Smooth muscle cell (in vitro differentiated cells): ENCODE results near the gene SLTM. TPM values are rescaled to one million over a fixed set of nuclear protein-coding genes. Genes with fewer than 3 reads are reported as not detected.
"Not testable (repeated sequence)": the region's sequence is repeated elsewhere in the genome, so short reads cannot be mapped to it uniquely, and the experiment has no call there.

ENCODE experiments used
- DNase-seq: peaks from one replicate; lab custom pipeline; 2025; ENCODE audit not compliant: unreplicated experiment; lab: John Stamatoyannopoulos, UW
- H2AFZ ChIP-seq: fragments of 200-600 bp; sonication (generic); 2 replicates; pipeline ENCODE4 v1.6.0; 2016; ENCODE audit warnings: antibody characterized with exemption, low read depth, mild to moderate bottlenecking
- H3F3A ChIP-seq: fragments of 200-600 bp; sonication (generic); 2 replicates; pipeline ENCODE4 v1.6.0; 2017; ENCODE audit warnings: antibody characterized with exemption, low read depth
- H3K27ac ChIP-seq: fragments of 200-600 bp; sonication (generic); 2 replicates; pipeline ENCODE4 v1.5.1; 2016; ENCODE audit warnings: low read depth, mild to moderate bottlenecking
- H3K27me3 ChIP-seq: fragments of 200-600 bp; sonication (generic); 2 replicates; pipeline ENCODE4 v1.6.1; 2016; ENCODE audit warnings: low read depth, mild to moderate bottlenecking
- H3K36me3 ChIP-seq: fragments of 200-600 bp; sonication (generic); 2 replicates; pipeline ENCODE4 v1.5.1; 2016; ENCODE audit warnings: low read depth
- H3K4me1 ChIP-seq: fragments of 200-600 bp; sonication (generic); 2 replicates; pipeline ENCODE4 v1.5.1; 2016; ENCODE audit warnings: low read depth
- H3K4me2 ChIP-seq: fragments of 200-600 bp; sonication (generic); 2 replicates; pipeline ENCODE4 v1.6.0; 2016; ENCODE audit warnings: mild to moderate bottlenecking
- H3K4me3 ChIP-seq: fragments of 200-600 bp; sonication (generic); 2 replicates; pipeline ENCODE4 v1.5.1; 2016; ENCODE audit warnings: mild to moderate bottlenecking
- H3K79me2 ChIP-seq: fragments of 200-600 bp; sonication (generic); 2 replicates; pipeline ENCODE4 v1.6.0; 2016; ENCODE audit warnings: low read depth, mild to moderate bottlenecking
- H3K9ac ChIP-seq: fragments of 200-600 bp; sonication (generic); 2 replicates; pipeline ENCODE4 v1.6.0; 2016; ENCODE audit warnings: low read depth
- H3K9me3 ChIP-seq: fragments of 200-600 bp; sonication (generic); replicated peaks from 2 replicates; pipeline ENCODE4 v1.5.1; 2016; ENCODE audit warnings: low read depth
- H4K20me1 ChIP-seq: fragments of 200-600 bp; sonication (generic); 2 replicates; pipeline ENCODE4 v1.6.0; 2016; ENCODE audit warnings: low read depth
- WGBS: methylation state at CpG from one replicate; pipeline ENCODE4 v1.1.7; 2016; ENCODE audit warnings: low lambda C conversion rate; 5-methylcytosine and 5-hydroxymethylcytosine counted together
- polyA plus RNA-seq: library from polyadenylated mRNA; unstranded; fragments of >200 nt; fragmentation: Nextera tagmentation; extraction: Ambion mirVana; gene quantifications from 2 replicates; pipeline ENCODE4 v1.2.1, GENCODE V29; 2016
- total RNA-seq: library from RNA; depleted of rRNA; stranded (reverse); fragments of >200 nt; gene quantifications from 2 replicates; pipeline ENCODE4 v1.2.3, GENCODE V29; 2014
- TF ChIP-seq, protein P1 (sequence below): fragments of 200-600 bp; sonication (generic); IDR thresholded peaks from 2 replicates; pipeline ENCODE4 v1.5.1; 2017; ENCODE audit warnings: borderline replicate concordance, mild to moderate bottlenecking, antibody characterized with exemption; ENCODE audit not compliant: insufficient read depth, poor library complexity, severe bottlenecking

The SLTM gene
- total and polyA plus RNA-seq, 2 experiments from 2014 or later: 43.8 to 56.8 TPM

DNA sequence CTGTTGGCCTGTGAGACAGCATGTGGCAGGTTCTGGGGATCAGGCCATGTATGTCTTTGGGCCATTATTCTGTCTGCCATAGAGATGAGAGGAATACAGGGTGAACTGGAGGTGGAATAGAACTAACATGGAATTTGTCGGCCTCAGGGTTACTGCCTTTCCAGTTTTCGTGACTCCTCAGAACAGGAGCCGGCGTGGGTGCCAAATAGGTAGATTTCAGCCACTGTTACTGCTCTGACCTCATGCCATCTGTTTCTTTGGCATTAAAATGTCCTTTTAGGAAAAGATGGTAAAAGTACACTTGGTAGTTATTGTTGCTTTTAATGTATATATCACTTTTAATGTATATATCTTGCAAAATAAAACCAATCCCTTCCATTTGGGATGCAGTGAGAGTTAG, 65.6 kb downstream of the SLTM start:
- Histone ChIP-seq H3K27ac (no peak overlapping the region), H3K4me1 (no peaks in the 10 kb centered on the region), H3K9me3 (no peaks in the 10 kb centered on the region), H2AFZ (no peak overlapping the region), H3K9ac (no peak overlapping the region), H4K20me1 (no peaks in the 10 kb centered on the region), H3K36me3 (no peaks in the 10 kb centered on the region), H3K4me2 (no peak overlapping the region), H3K79me2 (no peaks in the 10 kb centered on the region), H3K27me3 (no peaks in the 10 kb centered on the region), H3K4me3 (no peak overlapping the region), H3F3A (no peaks in the 10 kb centered on the region)
- WGBS: 98% methylated on average over 4 of the region's 4 CpGs
- TF ChIP-seq, protein P1, sequence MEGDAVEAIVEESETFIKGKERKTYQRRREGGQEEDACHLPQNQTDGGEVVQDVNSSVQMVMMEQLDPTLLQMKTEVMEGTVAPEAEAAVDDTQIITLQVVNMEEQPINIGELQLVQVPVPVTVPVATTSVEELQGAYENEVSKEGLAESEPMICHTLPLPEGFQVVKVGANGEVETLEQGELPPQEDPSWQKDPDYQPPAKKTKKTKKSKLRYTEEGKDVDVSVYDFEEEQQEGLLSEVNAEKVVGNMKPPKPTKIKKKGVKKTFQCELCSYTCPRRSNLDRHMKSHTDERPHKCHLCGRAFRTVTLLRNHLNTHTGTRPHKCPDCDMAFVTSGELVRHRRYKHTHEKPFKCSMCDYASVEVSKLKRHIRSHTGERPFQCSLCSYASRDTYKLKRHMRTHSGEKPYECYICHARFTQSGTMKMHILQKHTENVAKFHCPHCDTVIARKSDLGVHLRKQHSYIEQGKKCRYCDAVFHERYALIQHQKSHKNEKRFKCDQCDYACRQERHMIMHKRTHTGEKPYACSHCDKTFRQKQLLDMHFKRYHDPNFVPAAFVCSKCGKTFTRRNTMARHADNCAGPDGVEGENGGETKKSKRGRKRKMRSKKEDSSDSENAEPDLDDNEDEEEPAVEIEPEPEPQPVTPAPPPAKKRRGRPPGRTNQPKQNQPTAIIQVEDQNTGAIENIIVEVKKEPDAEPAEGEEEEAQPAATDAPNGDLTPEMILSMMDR: no peak
- DNase-seq: no peak

DNA sequence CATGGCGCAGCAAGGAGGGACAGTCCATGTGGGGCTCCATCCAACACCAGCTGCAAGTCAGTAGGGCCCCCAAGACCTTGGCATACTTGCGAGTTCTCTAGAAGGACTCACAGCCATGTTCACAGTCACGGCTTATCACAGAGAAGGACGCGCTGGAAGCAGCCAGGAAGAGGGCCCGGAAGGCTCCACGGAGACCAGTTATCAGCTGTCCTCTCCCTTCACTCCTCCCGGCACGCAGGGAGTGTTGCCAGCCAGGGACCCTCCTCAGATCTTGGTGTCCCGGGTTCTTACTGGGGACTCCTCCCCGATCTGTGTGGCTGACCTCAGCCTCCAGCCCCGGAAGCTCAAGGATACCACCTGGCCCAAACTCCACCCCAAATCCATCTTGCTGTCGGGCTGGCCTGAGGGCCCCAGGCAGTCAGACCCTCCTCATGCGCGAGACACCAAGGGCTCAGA, 68.0 kb downstream of the SLTM start:
- H3K36me3 ChIP-seq: no peaks in the 10 kb centered on the region
- no peaks in the 10 kb centered on the region for H3F3A ChIP-seq
- H3K27me3 ChIP-seq: no peaks in the 10 kb centered on the region
- H2AFZ ChIP-seq: no peak overlapping the region
- TF ChIP-seq, protein P1: no peak
- H3K4me3 ChIP-seq: no peak overlapping the region
- H3K4me1 ChIP-seq: no peaks in the 10 kb centered on the region
- H3K9ac ChIP-seq: no peak overlapping the region
- no peak overlapping the region for H3K4me2 ChIP-seq
- H3K9me3 ChIP-seq: no peaks in the 10 kb centered on the region
- no peak overlapping the region for H3K27ac ChIP-seq
- no peaks in the 10 kb centered on the region for H4K20me1 ChIP-seq
- H3K79me2 ChIP-seq: no peaks in the 10 kb centered on the region
- 85% methylated on average over 15 of the region's 15 CpGs for WGBS
- no peak for DNase-seq

DNA sequence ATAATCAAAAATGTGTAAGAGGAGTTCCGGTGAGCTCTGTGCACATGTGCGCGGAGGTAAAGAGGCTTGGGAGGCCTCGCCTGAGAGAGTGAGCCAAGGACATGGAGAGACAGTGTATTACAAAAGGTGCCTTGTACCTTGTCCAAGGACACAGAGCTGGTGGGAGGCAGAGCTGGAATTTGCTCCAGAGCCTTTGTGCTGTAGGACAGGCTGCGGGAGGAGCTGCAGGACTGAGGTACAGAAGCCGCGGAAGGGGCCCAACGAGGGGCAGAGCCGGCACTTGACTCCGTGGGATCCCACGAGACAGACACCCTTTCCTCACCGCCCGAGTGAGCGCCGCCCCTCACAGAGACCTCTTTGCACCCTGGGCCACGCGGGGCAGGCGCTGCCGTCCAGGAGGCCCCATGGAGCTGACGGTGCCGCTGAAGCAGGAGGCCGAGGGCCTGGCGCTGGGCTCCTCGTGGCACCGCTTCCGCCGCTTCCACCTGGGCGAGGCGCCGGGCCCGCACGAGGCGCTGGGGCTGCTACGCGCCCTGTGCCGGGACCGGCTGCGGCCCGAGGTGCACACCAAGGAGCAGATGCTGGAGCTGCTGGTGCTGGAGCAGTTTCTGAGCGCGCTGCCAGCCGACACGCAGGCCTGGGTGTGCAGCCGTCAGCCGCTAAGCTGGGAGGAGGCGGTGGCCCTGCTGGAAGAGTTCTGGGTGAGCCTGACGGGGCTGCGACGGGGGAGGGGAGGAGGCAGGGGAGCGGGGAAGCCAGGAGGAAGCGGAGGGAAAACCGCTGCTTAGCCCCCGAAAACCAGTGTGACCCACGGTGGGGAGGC, 68.7 kb downstream of the SLTM start:
- Histone ChIP-seq H3K36me3 (no peaks in the 10 kb centered on the region), H3K27ac (no peak overlapping the region), H3K9me3 (no peaks in the 10 kb centered on the region), H3K9ac (no peak overlapping the region), H3K4me3 (peak overlapping the region; percentile 5), H3K4me1 (no peaks in the 10 kb centered on the region), H3F3A (no peaks in the 10 kb centered on the region), H3K4me2 (peak overlapping the region; percentile 69), H3K79me2 (no peaks in the 10 kb centered on the region), H4K20me1 (no peaks in the 10 kb centered on the region), H2AFZ (no peak overlapping the region), H3K27me3 (no peaks in the 10 kb centered on the region)
- DNase-seq: no peak
- TF ChIP-seq, protein P1: no peak
- 61% methylated on average over 52 of the region's 54 CpGs for WGBS

DNA sequence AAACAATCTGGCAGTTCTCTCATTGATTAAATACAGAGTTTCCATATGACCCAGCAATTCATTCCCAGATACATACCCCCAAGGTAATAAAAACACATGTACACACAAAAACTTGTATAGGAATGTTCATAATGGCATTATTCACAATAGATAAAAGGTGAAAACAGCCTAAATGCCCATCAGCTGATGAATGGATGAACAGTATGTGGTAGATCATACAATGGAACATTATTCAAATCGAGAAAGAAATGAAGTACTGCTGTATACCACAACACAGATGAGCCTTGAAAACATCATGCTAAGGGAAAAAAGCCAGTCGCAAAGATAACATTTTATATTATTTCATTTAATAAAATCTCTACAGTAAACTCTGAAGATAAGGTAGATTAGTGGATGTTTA, 71.2 kb downstream of the SLTM start:
- Histone ChIP-seq H3K79me2 (no peaks in the 10 kb centered on the region), H3K27ac (no peak overlapping the region), H3K27me3 (no peaks in the 10 kb centered on the region), H3K36me3 (no peaks in the 10 kb centered on the region), H3K4me3 (no peak overlapping the region), H3K9ac (no peak overlapping the region), H3K9me3 (no peaks in the 10 kb centered on the region), H2AFZ (no peak overlapping the region), H3K4me1 (no peaks in the 10 kb centered on the region), H3F3A (no peaks in the 10 kb centered on the region), H4K20me1 (no peaks in the 10 kb centered on the region), H3K4me2 (no peak overlapping the region)
- DNase-seq: no peak
- TF ChIP-seq, protein P1: no peak
- 95% methylated on average over 2 of the region's 2 CpGs for WGBS

DNA sequence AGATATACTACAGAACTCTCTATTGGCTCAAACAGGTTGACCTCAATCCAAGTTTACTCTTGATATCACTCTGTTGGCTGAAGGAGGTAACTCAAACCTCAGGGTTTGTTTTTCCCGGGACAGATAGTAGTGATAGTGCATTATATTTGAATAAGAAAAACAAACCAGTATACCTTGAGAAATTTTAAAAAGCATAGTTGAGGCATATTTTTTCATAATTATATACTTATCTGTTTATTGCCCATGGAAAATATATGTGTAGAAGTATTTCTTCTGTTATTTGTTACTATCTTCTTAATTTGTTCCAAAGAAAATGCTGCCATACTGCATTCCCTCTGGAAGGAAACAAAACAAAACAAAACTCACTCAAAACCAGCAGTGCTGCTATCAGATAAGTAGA, 76.9 kb downstream of the SLTM start:
- H3K9me3 ChIP-seq, H3K4me3 ChIP-seq, H3K4me1 ChIP-seq, H3K27ac ChIP-seq, H3K36me3 ChIP-seq, H3K4me2 ChIP-seq, H2AFZ ChIP-seq, H3K9ac ChIP-seq, DNase-seq, H3F3A ChIP-seq, H3K79me2 ChIP-seq, H4K20me1 ChIP-seq, H3K27me3 ChIP-seq: not testable (repeated sequence)
- 91% methylated on average over 1 of the region's 1 CpG for WGBS
